HG02571 (cell line): ENCODE data around the gene TUBB1.

Source experiments
- ATAC-seq: cut with Tn5 transposase; IDR thresholded peaks from one replicate; pipeline ENCODE4 v1.9.1; 2021; ENCODE audit warnings: mild to moderate bottlenecking, moderate library complexity; ENCODE audit not compliant: unreplicated experiment

The TUBB1 gene

DNA sequence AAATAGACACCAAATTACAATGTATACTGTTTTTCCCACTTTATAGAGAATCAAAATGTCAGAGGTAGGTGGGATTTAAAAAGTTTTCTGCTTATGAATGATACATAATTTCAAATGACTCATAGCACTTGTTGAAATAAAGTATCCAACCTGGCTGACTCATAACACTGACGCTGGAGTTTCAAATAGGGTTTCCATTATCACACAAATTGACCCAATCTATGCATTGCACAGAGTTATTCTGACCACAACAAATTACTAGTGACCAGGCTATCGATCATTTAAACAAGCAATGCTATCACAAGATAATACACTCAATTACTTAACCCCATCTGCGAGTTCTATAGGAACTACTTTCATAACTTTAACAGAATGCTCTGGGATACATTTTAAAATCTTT lies 55.2 kb downstream of the TUBB1 start:
- no peak for ATAC-seq

- ATAC-seq: no peak
Measured at GRCh38 chr20:59075934-59076508, 56.8 kb downstream of the TUBB1 start.
